ENCODE measurements around the gene MYO7A. TPM values are rescaled to one million over a fixed set of nuclear protein-coding genes. Genes with fewer than 3 reads are reported as not detected.

The MYO7A gene
- total RNA-seq, 1 experiment from 2014 or later = 2.5 TPM

GRCh38 chr11:77190331-77191075, 62.5 kb downstream of the MYO7A start (continued):
- TF ChIP-seq MAX (CRISPR knock-in tag; IDR thresholded peaks at IDR 0.05) = no peak
- no peak for TF ChIP-seq CREB1 (CRISPR knock-in tag; IDR thresholded peaks at IDR 0.05)

GRCh38 chr11:77191429-77191822, 63.4 kb downstream of the MYO7A start:
- POLR2A ChIA-PET = no interaction called here
- no peaks in the 10 kb centered on the region for H3K9me3 Mint-ChIP-seq

GRCh38 chr11:77191823-77192495, 63.9 kb downstream of the MYO7A start:
- POLR2A ChIA-PET = no interaction called here
- CTCF ChIA-PET = interaction anchor here (0.6 to 7.4 kb wide), 9 partner anchors 18 to 398 kb away, joined by 3 to 147 read pairs (median 4); partner anchors contain the start of genes AQP11 and MYO7A
- 0 out of 2 replicates have a peak overlapping the region, but pooled peaks have one; percentile 38 for H3K4me3 Mint-ChIP-seq
- TF ChIP-seq NR3C1 (CRISPR knock-in tag; conservative IDR thresholded peaks at IDR 0.05; ENCODE audit: low read depth) (no peak), JUN (CRISPR knock-in tag; IDR thresholded peaks at IDR 0.05) (no peak), TCF7 (CRISPR knock-in tag; IDR thresholded peaks at IDR 0.05; ENCODE audit: low read depth) (no peak), ATF6 (CRISPR knock-in tag; IDR thresholded peaks at IDR 0.05) (no peak), CREB1 (CRISPR knock-in tag; IDR thresholded peaks at IDR 0.05) (no peak), TP53 (CRISPR knock-in tag; IDR thresholded peaks at IDR 0.05) (0 out of 2 replicates have a peak, but pooled peaks have one; percentile 45), ZBTB43 (CRISPR knock-in tag; IDR thresholded peaks at IDR 0.05) (peak; percentile 68; the same call in 1 of the 2 replicates), USF1 (CRISPR knock-in tag; IDR thresholded peaks at IDR 0.05) (0 out of 2 replicates have a peak, but pooled peaks have one; percentile 13), AFF4 (CRISPR knock-in tag; IDR thresholded peaks at IDR 0.05; ENCODE audit: borderline replicate concordance) (no peak), OVOL2 (CRISPR knock-in tag; IDR thresholded peaks at IDR 0.05; ENCODE audit: borderline replicate concordance) (no peak), HMGXB4 (CRISPR knock-in tag; IDR thresholded peaks at IDR 0.05) (peak; percentile 99), ZNF138 (CRISPR knock-in tag; conservative IDR thresholded peaks at IDR 0.05) (peak; percentile 86; the same call in 1 of the 2 replicates), ZNF232 (CRISPR knock-in tag; IDR thresholded peaks at IDR 0.05) (no peak), USF2 (CRISPR knock-in tag; IDR thresholded peaks at IDR 0.05) (0 out of 2 replicates have a peak, but pooled peaks have one; percentile 17), RELA (CRISPR knock-in tag; IDR thresholded peaks at IDR 0.05; ENCODE audit: borderline replicate concordance) (no peak; the same call in 1 of the 2 replicates), KAT7 (CRISPR knock-in tag; IDR thresholded peaks at IDR 0.05; ENCODE audit: borderline replicate concordance) (no peak)

More at GRCh38 chr11:77191429-77191822, 63.4 kb downstream of the MYO7A start:
- Mint-ChIP-seq H3K4me3 (no peak overlapping the region), H3K27ac (no peak overlapping the region), H3K27me3 (ENCODE audit: low read depth) (no peaks in the 10 kb centered on the region; the same call in 1 of the 2 replicates), H3K36me3 (no peaks in the 10 kb centered on the region), H3K4me1 (peaks cover 16% of the 10 kb centered on the region)
- CTCF ChIA-PET = interaction anchor here (0.6 to 7.4 kb wide), 5 partner anchors 19 to 128 kb away, joined by 3 to 147 read pairs (median 4); partner anchors contain the start of gene MYO7A
- DNase-seq (ENCODE audit: low spot score) (no peak), ATAC-seq (no peak)
- TF ChIP-seq ZNF396 (CRISPR knock-in tag; IDR thresholded peaks at IDR 0.05; ENCODE audit: borderline replicate concordance) = no peak
- 0 out of 2 replicates have a peak, but pooled peaks have one; percentile 33 for TF ChIP-seq SMAD3 (CRISPR knock-in tag; IDR thresholded peaks at IDR 0.05; ENCODE audit: borderline replicate concordance)
- TF ChIP-seq ZNF263 (CRISPR knock-in tag; IDR thresholded peaks at IDR 0.05; ENCODE audit: low read depth) = no peak

More at GRCh38 chr11:77191823-77192495, 63.9 kb downstream of the MYO7A start:
- peak; percentile 85 for ATAC-seq
- peaks cover 17% of the 10 kb centered on the region for H3K4me1 Mint-ChIP-seq
- DNase-seq (ENCODE audit: low spot score) = peak; percentile 94
- no peak overlapping the region; the same call in 1 of the 2 replicates for H3K27ac Mint-ChIP-seq
- no peaks in the 10 kb centered on the region for H3K9me3 Mint-ChIP-seq
- no peaks in the 10 kb centered on the region; the same call in 1 of the 2 replicates for H3K27me3 Mint-ChIP-seq (ENCODE audit: low read depth)
- H3K36me3 Mint-ChIP-seq = no peaks in the 10 kb centered on the region
